Measurements from ENCODE around the gene NUDT6. TPM values are rescaled to one million over a fixed set of nuclear protein-coding genes. Genes with fewer than 3 reads are reported as not detected.
"Not testable (repeated sequence)": the region's sequence is repeated elsewhere in the genome, so short reads cannot be mapped to it uniquely, and the experiment has no call there.

NUDT6 gene
- total RNA-seq, 2 donors from 2014 or later = 6.2 to 21.1 TPM

DNA sequence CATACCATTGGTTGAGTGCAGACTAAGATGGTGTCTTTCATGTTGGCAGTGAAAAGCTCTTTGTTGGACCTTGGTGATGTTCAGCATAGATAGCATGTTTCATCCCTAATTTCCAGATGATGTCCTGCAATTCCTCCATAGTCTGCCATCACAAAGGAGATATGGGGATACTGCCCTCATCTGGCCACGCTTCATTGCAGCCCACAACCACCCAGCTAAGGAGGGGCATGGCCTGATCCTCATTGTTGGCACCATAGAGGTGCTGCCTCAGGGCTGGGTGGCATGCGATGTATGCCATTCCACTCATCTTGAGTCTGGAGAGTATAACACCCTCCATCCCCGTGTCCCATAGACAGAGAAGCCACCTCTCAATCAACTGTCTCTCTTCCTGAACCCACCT lies 31.5 kb upstream of the NUDT6 start:
- no peaks in the 10 kb centered on the region for H3K9me3 ChIP-seq
- no peak for DNase-seq
- H3K27ac ChIP-seq = no peak overlapping the region
- TF ChIP-seq POLR2A (IDR thresholded peaks at IDR 0.05) = no peak
- TF ChIP-seq, protein P1, sequence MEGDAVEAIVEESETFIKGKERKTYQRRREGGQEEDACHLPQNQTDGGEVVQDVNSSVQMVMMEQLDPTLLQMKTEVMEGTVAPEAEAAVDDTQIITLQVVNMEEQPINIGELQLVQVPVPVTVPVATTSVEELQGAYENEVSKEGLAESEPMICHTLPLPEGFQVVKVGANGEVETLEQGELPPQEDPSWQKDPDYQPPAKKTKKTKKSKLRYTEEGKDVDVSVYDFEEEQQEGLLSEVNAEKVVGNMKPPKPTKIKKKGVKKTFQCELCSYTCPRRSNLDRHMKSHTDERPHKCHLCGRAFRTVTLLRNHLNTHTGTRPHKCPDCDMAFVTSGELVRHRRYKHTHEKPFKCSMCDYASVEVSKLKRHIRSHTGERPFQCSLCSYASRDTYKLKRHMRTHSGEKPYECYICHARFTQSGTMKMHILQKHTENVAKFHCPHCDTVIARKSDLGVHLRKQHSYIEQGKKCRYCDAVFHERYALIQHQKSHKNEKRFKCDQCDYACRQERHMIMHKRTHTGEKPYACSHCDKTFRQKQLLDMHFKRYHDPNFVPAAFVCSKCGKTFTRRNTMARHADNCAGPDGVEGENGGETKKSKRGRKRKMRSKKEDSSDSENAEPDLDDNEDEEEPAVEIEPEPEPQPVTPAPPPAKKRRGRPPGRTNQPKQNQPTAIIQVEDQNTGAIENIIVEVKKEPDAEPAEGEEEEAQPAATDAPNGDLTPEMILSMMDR (IDR thresholded peaks at IDR 0.05) = no peak
- peaks cover 0 to 3% of the 10 kb centered on the region in 2 donors for H3K36me3 ChIP-seq (replicated peaks in 1 of 2; ENCODE audit: insufficient read depth in 1 of 2, low read depth in 2 of 2)
- no peak overlapping the region for H3K4me3 ChIP-seq
- no peaks in the 10 kb centered on the region for H3K27me3 ChIP-seq
- no peak for ATAC-seq
- intact Hi-C loops (cut with DNase I) = no loop called here
- H3K4me1 ChIP-seq = no peaks in the 10 kb centered on the region
- 98 to 100% methylated on average over 3 of the region's 3 CpGs for WGBS, 2 donors

DNA sequence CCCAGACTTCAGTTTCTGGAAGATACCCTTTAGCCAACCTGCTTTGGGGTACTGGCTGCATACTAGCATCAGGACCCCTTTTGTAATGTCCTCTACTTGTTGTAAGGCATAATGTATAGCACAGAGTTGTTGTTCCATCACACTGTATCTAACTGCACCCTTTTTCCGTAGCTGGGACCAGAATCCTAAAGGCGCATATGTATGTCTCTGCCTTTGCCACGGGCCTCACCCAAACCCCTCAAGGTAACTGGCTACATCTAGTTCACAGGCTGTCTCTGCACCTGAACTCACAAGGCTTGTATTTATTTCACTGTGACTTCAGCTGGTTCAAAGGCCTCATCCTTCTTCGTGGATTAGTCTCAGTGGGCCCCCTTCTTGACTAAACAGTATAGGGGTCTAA lies 29.6 kb upstream of the NUDT6 start:
- H3K9me3 ChIP-seq = no peaks in the 10 kb centered on the region
- DNase-seq (no peak), ATAC-seq (no peak)
- 93 to 100% methylated on average over 4 of the region's 4 CpGs for WGBS, 2 donors
- H3K27ac ChIP-seq = no peak overlapping the region
- no peaks in the 10 kb centered on the region for H3K4me1 ChIP-seq
- H3K36me3 ChIP-seq (replicated peaks in 1 of 2; ENCODE audit: insufficient read depth in 1 of 2, low read depth in 2 of 2) = peaks cover 0 to 6% of the 10 kb centered on the region in 2 donors
- no peak overlapping the region for H3K4me3 ChIP-seq
- TF ChIP-seq POLR2A (IDR thresholded peaks at IDR 0.05) = no peak
- TF ChIP-seq, protein P1 (IDR thresholded peaks at IDR 0.05) = no peak
- H3K27me3 ChIP-seq = no peaks in the 10 kb centered on the region
- intact Hi-C loops (cut with DNase I) = no loop called here

DNA sequence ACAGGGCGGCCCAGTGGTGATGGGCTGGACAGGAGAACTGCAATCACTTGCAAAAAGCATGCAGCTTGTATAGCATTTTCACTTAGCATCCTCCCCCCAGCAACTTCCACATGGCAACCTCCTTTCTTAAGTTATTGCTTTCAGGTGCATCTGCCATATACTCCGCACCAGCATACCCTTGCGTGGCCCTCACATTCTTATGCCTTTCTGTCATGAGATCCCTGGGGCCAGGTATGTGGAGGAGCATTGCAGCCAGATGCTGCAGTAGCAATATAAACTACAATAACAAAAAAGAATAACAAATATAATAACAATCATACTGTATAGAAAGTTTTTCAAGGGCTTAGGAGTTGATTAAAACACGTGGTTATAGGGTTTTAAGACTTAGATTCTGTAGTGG lies 26.3 kb upstream of the NUDT6 start:
- no peak for ATAC-seq
- H3K36me3 ChIP-seq (replicated peaks in 1 of 2; ENCODE audit: insufficient read depth in 1 of 2, low read depth in 2 of 2) = peaks cover 0 to 8% of the 10 kb centered on the region in 2 donors

DNA sequence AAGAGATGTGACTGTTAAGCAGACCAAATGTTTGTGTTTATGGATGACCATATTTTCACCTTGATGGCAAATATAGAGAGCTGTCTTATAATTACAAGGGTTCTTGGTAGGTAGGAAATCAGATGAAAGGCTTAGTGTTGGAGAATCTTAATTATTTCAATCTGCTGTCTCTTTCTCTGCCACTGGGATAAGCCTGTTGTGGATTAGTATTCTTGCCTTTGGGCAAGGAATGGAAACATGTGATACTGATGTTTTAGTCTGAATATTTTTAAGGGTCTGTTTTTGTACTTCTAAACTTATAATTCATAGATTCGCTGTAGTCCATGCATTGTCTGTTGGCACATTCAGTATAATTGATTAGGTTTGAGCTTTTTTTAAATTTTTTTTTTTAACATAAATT lies 23.7 kb upstream of the NUDT6 start:
- no peak for DNase-seq
- H3K27me3 ChIP-seq = no peaks in the 10 kb centered on the region
- ATAC-seq = no peak
- no peak overlapping the region for H3K27ac ChIP-seq
- H3K4me1 ChIP-seq = no peaks in the 10 kb centered on the region
- 95 to 97% methylated on average over 1 of the region's 1 CpG for WGBS, 2 donors
- H3K4me3 ChIP-seq = no peak overlapping the region
- intact Hi-C loops (cut with DNase I) = no loop called here
- peaks cover 0 to 8% of the 10 kb centered on the region in 2 donors for H3K36me3 ChIP-seq (replicated peaks in 1 of 2; ENCODE audit: insufficient read depth in 1 of 2, low read depth in 2 of 2)
- TF ChIP-seq POLR2A (IDR thresholded peaks at IDR 0.05) = no peak
- TF ChIP-seq, protein P1 (IDR thresholded peaks at IDR 0.05) = no peak
- H3K9me3 ChIP-seq = no peaks in the 10 kb centered on the region

More for the DNA sequence above, 26.3 kb upstream of the NUDT6 start:
- intact Hi-C loops (cut with DNase I) = no loop called here
- WGBS, 2 donors = 90 to 91% methylated on average over 4 of the region's 4 CpGs
- no peak for DNase-seq
- Histone ChIP-seq H3K27ac (no peak overlapping the region), H3K27me3 (no peaks in the 10 kb centered on the region), H3K4me3 (no peak overlapping the region), H3K9me3 (no peaks in the 10 kb centered on the region), H3K4me1 (no peaks in the 10 kb centered on the region)
- TF ChIP-seq, protein P1 (IDR thresholded peaks at IDR 0.05) = no peak
- no peak for TF ChIP-seq POLR2A (IDR thresholded peaks at IDR 0.05)

DNA sequence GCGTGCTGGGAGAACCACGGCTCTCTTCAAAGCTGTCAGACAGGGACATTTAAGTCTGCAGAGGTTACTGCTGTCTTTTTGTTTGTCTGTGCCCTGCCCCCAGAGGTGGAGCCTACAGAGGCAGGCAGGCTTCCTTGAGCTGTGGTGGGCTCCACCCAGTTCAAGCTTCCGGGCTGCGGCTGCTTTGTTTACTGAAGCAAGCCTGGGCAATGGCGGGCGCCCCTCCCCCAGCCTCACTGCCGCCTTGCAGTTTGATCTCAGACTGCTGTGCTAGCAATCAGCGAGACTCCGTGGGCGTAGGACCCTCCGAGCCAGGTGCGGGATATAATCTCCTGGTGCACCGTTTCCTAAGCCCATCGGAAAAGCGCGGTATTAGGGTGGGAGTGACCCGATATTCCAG lies 22.7 kb upstream of the NUDT6 start:
- intact Hi-C loops (cut with DNase I) = not testable (repeated sequence)
- 97 to 98% methylated on average over 7 to 16 of the region's 17 CpGs for WGBS, 2 donors

More for the DNA sequence above, 22.7 kb upstream of the NUDT6 start:
- not testable (repeated sequence) for H3K4me3 ChIP-seq; H3K27ac ChIP-seq; H3K27me3 ChIP-seq; H3K4me1 ChIP-seq; H3K36me3 ChIP-seq (replicated peaks in 1 of 2; ENCODE audit: insufficient read depth in 1 of 2, low read depth in 2 of 2); ATAC-seq; H3K9me3 ChIP-seq; DNase-seq
